Transverse colon (tissue), 4 donors: Measurements from ENCODE around the gene RSPRY1.

Experiments
- EP300 ChIP-seq: sonication (generic); formaldehyde crosslinking; IDR thresholded peaks from one replicate; pipeline ENCODE4 v1.6.1; 2017; ENCODE audit warnings: antibody characterized with exemption, low read depth
- POLR2AphosphoS5 ChIP-seq, 3 donors: sonication (generic); formaldehyde crosslinking; IDR thresholded peaks; one replicate each; pipeline ENCODE4 v1.6.1; 2016; ENCODE audit warnings: antibody characterized with exemption in 3 of 3
- TF ChIP-seq, protein P1 (sequence below), 5 experiments: fragments of 200-600 bp in 3 of 5; fragments of 450-650 bp in 2 of 5; sonication (generic) in 3 of 5; IDR thresholded peaks; 1 replicate in 2 of 5; 2 replicates in 3 of 5; pipeline ENCODE4 v1.5.1; 2016 to 2017; ENCODE audit warnings: antibody characterized with exemption in 5 of 5, inconsistent platforms in 3 of 5, mild to moderate bottlenecking in 2 of 5, moderate library complexity in 1 of 5

DNA sequence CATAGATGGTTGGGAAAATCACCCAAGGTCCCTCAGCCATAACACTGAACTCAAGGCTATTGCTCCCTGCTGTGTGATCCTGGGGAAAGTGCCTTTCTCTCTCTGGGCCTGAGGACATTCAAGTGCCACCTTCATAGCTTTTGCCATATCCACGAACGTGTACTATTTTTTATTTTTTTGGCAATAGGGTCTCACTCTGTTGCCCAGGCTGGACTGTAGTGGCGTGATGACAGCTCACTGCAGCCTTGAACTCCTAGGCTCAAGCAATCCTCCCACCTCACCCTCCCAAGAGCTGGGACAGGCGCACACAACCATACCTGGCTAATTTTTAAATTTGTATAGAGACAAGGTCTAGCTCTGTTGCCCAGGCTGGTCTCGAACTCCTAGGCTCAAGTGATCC, 87.7 kb downstream of the RSPRY1 start:
- TF ChIP-seq EP300, result no peak
- TF ChIP-seq, protein P1, sequence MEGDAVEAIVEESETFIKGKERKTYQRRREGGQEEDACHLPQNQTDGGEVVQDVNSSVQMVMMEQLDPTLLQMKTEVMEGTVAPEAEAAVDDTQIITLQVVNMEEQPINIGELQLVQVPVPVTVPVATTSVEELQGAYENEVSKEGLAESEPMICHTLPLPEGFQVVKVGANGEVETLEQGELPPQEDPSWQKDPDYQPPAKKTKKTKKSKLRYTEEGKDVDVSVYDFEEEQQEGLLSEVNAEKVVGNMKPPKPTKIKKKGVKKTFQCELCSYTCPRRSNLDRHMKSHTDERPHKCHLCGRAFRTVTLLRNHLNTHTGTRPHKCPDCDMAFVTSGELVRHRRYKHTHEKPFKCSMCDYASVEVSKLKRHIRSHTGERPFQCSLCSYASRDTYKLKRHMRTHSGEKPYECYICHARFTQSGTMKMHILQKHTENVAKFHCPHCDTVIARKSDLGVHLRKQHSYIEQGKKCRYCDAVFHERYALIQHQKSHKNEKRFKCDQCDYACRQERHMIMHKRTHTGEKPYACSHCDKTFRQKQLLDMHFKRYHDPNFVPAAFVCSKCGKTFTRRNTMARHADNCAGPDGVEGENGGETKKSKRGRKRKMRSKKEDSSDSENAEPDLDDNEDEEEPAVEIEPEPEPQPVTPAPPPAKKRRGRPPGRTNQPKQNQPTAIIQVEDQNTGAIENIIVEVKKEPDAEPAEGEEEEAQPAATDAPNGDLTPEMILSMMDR (IDR thresholded peaks at IDR 0.05), result no peak
- no peak for TF ChIP-seq POLR2AphosphoS5 (IDR thresholded peaks at IDR 0.05)
